Thymus (tissue), 11 donors: Measurements from ENCODE around the gene ITGA1. TPM values are rescaled to one million over a fixed set of nuclear protein-coding genes. Genes with fewer than 3 reads are reported as not detected.

Source experiments
- DNase-seq, 9 donors: peaks; one replicate each; pipeline ENCODE4 v3.0.0-alpha.2; 2013; ENCODE audit warnings: low spot score in 9 of 9, low read depth in 6 of 9, missing footprints in 1 of 9
- H3K27ac ChIP-seq, 2 donors: one replicate each; pipeline ENCODE4 v1.5.1; 2013; ENCODE audit warnings: control low read depth in 1 of 2, low read depth in 1 of 2, low read length in 1 of 2, mild to moderate bottlenecking in 1 of 2, moderate library complexity in 1 of 2
- H3K27me3 ChIP-seq, 2 donors: one replicate each; pipeline ENCODE4 v1.5.1; 2013; ENCODE audit warnings: low read length in 1 of 2; ENCODE audit not compliant: control insufficient read depth in 2 of 2, insufficient read depth in 1 of 2
- H3K36me3 ChIP-seq, 2 donors: one replicate each; pipeline ENCODE4 v1.5.1; 2013; ENCODE audit warnings: low read length in 1 of 2, mild to moderate bottlenecking in 1 of 2, moderate library complexity in 1 of 2; ENCODE audit not compliant: control insufficient read depth in 2 of 2, insufficient read depth in 2 of 2
- H3K4me1 ChIP-seq, 2 donors: one replicate each; pipeline ENCODE4 v1.5.1; 2013; ENCODE audit warnings: low read length in 2 of 2; ENCODE audit not compliant: control insufficient read depth in 2 of 2, insufficient read depth in 2 of 2
- H3K4me3 ChIP-seq, 2 donors: one replicate each; pipeline ENCODE4 v1.5.1; 2013; ENCODE audit warnings: low read length in 2 of 2, control low read depth in 1 of 2, mild to moderate bottlenecking in 1 of 2
- H3K9me3 ChIP-seq, 2 donors: one replicate each; pipeline ENCODE4 v1.5.1; 2013; ENCODE audit warnings: low read length in 1 of 2, mild to moderate bottlenecking in 1 of 2; ENCODE audit not compliant: control insufficient read depth in 2 of 2, insufficient read depth in 1 of 2
- WGBS: extraction: QIAGEN DNeasy Blood & Tissue Kit; methylation state at CpG from one replicate; pipeline ENCODE4 v1.1.7; 2013; 5-methylcytosine and 5-hydroxymethylcytosine counted together
- polyA plus RNA-seq: library from polyadenylated mRNA; stranded (reverse); fragments of 200-250 nt; gene quantifications from one replicate; pipeline ENCODE4 v1.2.3, GENCODE V29; 2013
- total RNA-seq: library from RNA; stranded (reverse); fragments of 120-200 nt; gene quantifications from one replicate; pipeline ENCODE4 v1.2.4, GENCODE V29; 2013
- donor health status: healthy.

Gene ITGA1
- total and polyA plus RNA-seq, 2 donors: 4.7 to 9.5 TPM

DNA sequence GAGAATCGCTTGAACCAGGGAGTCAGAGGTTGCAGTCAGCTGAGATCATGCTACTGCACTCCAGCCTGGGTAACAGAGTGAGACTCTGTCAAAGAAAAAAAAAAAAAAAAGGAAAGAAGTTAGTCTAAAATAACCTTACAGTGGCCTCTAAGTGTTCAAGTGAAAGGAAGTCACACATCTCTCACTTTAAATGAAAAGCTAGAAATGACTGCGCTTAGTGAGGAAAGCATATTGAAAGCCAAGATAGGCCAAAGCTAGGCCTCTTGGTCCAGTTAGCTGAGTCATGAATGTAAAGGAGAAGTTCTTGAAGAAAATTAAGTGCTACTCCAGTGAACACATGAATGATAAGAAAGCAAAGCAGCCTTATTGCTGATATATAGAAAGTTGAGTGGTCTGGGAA is 38.1 kb downstream of the ITGA1 start:
- no peak overlapping the region for H3K27ac ChIP-seq
- H3K4me3 ChIP-seq: no peak overlapping the region
- no peak for DNase-seq
- no peaks in the 10 kb centered on the region for H3K36me3 ChIP-seq
- 89% methylated on average over 2 of the region's 2 CpGs for WGBS
- H3K27me3 ChIP-seq: no peaks in the 10 kb centered on the region
- H3K4me1 ChIP-seq: no peaks in the 10 kb centered on the region
- H3K9me3 ChIP-seq: no peaks in the 10 kb centered on the region

DNA sequence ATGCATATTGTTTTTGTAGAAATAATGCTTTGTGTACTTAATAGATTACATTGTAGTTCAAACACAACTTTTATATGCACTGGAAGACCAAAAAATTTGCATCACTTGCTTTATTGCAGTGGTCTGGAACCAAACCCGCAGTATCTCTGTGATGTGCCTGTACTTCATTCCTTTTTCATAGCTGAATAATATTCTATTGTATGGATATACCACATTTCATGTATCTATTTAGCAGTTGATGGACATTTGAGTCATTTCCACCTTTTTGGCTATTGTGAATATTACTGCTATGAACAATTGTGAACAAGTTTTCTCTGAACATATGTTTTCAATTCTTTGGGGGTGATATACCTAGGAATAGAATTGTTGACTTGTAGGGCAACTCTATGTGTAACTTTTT is 40.1 kb downstream of the ITGA1 start:
- H3K27me3 ChIP-seq: no peaks in the 10 kb centered on the region
- H3K9me3 ChIP-seq: no peaks in the 10 kb centered on the region
- DNase-seq: no peak
- H3K4me1 ChIP-seq: no peaks in the 10 kb centered on the region
- no peak overlapping the region for H3K27ac ChIP-seq
- H3K4me3 ChIP-seq: no peak overlapping the region
- 96% methylated on average over 1 of the region's 1 CpG for WGBS
- no peaks in the 10 kb centered on the region for H3K36me3 ChIP-seq

DNA sequence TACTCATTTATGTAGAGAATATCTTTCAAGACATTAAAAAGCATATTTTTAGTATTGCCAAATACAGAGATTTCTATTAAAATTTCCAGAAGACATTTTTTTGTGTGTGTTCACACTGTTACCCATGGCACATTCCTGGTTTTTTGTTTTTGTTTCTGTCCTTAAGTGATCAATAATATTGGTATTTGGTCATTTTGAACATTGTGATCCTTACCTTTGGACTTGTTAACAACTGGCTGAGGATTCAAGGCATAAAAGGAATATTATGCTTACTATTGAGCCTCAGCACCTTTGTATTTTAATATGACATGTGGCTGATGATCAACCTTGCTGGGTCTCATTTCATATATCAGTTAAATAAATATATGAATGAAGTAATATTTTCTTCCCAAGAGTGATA is 41.9 kb downstream of the ITGA1 start:
- DNase-seq: no peak
- H3K27me3 ChIP-seq: no peaks in the 10 kb centered on the region
- H3K4me1 ChIP-seq: no peaks in the 10 kb centered on the region
- no peaks in the 10 kb centered on the region for H3K9me3 ChIP-seq
- H3K27ac ChIP-seq: no peak overlapping the region
- no peaks in the 10 kb centered on the region for H3K36me3 ChIP-seq
- H3K4me3 ChIP-seq: no peak overlapping the region

GRCh38 chr5:52830650-52831049 is 42.9 kb downstream of the ITGA1 start:
- H3K4me1 ChIP-seq: no peaks in the 10 kb centered on the region
- no peaks in the 10 kb centered on the region for H3K27me3 ChIP-seq
- H3K36me3 ChIP-seq: no peaks in the 10 kb centered on the region
- no peak for DNase-seq
- no peak overlapping the region for H3K4me3 ChIP-seq
- H3K27ac ChIP-seq: no peak overlapping the region
- no peaks in the 10 kb centered on the region for H3K9me3 ChIP-seq
- 97% methylated on average over 2 of the region's 2 CpGs for WGBS

GRCh38 chr5:52831786-52832511 is 44.2 kb downstream of the ITGA1 start:
- no peaks in the 10 kb centered on the region for H3K27me3 ChIP-seq
- no peaks in the 10 kb centered on the region for H3K36me3 ChIP-seq
- H3K4me3 ChIP-seq: no peak overlapping the region
- no peak for DNase-seq
- no peaks in the 10 kb centered on the region for H3K4me1 ChIP-seq
- no peak overlapping the region for H3K27ac ChIP-seq
- WGBS: 84% methylated on average over 2 of the region's 2 CpGs
- no peaks in the 10 kb centered on the region for H3K9me3 ChIP-seq

GRCh38 chr5:52834320-52834719 is 46.6 kb downstream of the ITGA1 start:
- DNase-seq: no peak
- H3K36me3 ChIP-seq: no peaks in the 10 kb centered on the region
- H3K27me3 ChIP-seq: no peaks in the 10 kb centered on the region
- no peak overlapping the region for H3K4me3 ChIP-seq
- no peak overlapping the region for H3K27ac ChIP-seq
- no peaks in the 10 kb centered on the region for H3K4me1 ChIP-seq
- no peaks in the 10 kb centered on the region for H3K9me3 ChIP-seq
- WGBS: 97% methylated on average over 2 of the region's 2 CpGs

DNA sequence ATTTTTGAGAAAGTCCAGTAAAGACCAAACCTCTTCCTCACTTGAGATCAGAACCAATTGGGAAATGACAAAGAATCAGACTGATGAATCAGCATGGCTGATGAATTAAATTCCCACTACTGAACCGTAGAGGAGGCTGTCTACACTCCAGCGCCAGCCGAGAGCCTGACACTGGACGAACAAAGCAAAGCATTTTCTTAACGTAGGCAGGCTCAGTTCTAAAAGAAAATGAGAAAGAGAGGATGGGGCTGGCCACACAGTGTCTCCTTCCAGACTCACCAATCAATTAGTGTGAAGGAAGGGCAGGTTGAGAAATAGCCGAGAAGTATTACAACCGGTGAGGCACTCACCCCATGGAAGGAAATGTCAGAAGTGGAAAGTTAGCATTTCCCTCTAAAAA is 49.4 kb downstream of the ITGA1 start:
- no peak for DNase-seq
- Histone ChIP-seq H3K9me3 (no peaks in the 10 kb centered on the region), H3K27ac (no peak overlapping the region), H3K4me1 (peaks cover 0 to 4% of the 10 kb centered on the region in 2 donors), H3K36me3 (no peaks in the 10 kb centered on the region), H3K4me3 (no peak overlapping the region), H3K27me3 (no peaks in the 10 kb centered on the region)
- WGBS: 94% methylated on average over 7 of the region's 7 CpGs

- Histone ChIP-seq H3K4me1 (peaks cover 0 to 4% of the 10 kb centered on the region in 2 donors), H3K27me3 (no peaks in the 10 kb centered on the region), H3K27ac (no peak overlapping the region), H3K36me3 (no peaks in the 10 kb centered on the region), H3K4me3 (no peak overlapping the region), H3K9me3 (no peaks in the 10 kb centered on the region)
- WGBS: 95% methylated on average over 2 of the region's 2 CpGs
- DNase-seq: no peak
These were observed 49.9 kb downstream of the ITGA1 start for GRCh38 chr5:52837591-52838001.

- no peaks in the 10 kb centered on the region for H3K27me3 ChIP-seq
- no peaks in the 10 kb centered on the region for H3K36me3 ChIP-seq
- H3K4me3 ChIP-seq: no peak overlapping the region
- H3K27ac ChIP-seq: no peak overlapping the region
- no peak for DNase-seq
- peaks cover 0 to 4% of the 10 kb centered on the region in 2 donors for H3K4me1 ChIP-seq
- WGBS: 97% methylated on average over 7 of the region's 7 CpGs
- H3K9me3 ChIP-seq: no peaks in the 10 kb centered on the region
These were observed 50.8 kb downstream of the ITGA1 start for GRCh38 chr5:52838326-52839015.
